ENCODE measurements around the gene LYZL1. TPM values are rescaled to one million over a fixed set of nuclear protein-coding genes. Genes with fewer than 3 reads are reported as not detected.
A peak's percentile ranks its signal among the peaks of the same experiment; 100 is the strongest.

Gene LYZL1
- total and polyA plus RNA-seq, 9 donors = not detected

GRCh38 chr10:29345910-29346209 lies 57.0 kb downstream of the LYZL1 start:
- DNase-seq = no peak
- H3K27ac ChIP-seq = no peak overlapping the region
- WGBS, 3 donors = 95 to 98% (median 95%) methylated on average over 3 of the region's 3 CpGs
- no peaks in the 10 kb centered on the region for H3K4me1 ChIP-seq (ENCODE audit: insufficient read depth)
- TF ChIP-seq POLR2A (IDR thresholded peaks at IDR 0.05) (no peak), EP300 (IDR thresholded peaks at IDR 0.05) (no peak), CTCF (IDR thresholded peaks at IDR 0.05) (no peak)
- intact Hi-C loops (cut with DNase I) = no loop called here
- no peaks in the 10 kb centered on the region for H3K36me3 ChIP-seq
- no peaks in the 10 kb centered on the region for H3K27me3 ChIP-seq
- H3K9me3 ChIP-seq = no peaks in the 10 kb centered on the region
- H3K4me3 ChIP-seq = no peak overlapping the region

GRCh38 chr10:29346296-29347001 lies 57.6 kb downstream of the LYZL1 start:
- no peak overlapping the region for H3K4me3 ChIP-seq
- no peaks in the 10 kb centered on the region for H3K36me3 ChIP-seq
- TF ChIP-seq EP300 (IDR thresholded peaks at IDR 0.05) (no peak), POLR2A (IDR thresholded peaks at IDR 0.05) (no peak), CTCF (IDR thresholded peaks at IDR 0.05) (no peak)
- no peak overlapping the region for H3K27ac ChIP-seq
- no peaks in the 10 kb centered on the region for H3K9me3 ChIP-seq
- no peak for DNase-seq
- intact Hi-C loops (cut with DNase I) = no loop called here
- WGBS, 3 donors = 81 to 84% (median 84%) methylated on average over 9 of the region's 9 CpGs
- H3K27me3 ChIP-seq = no peaks in the 10 kb centered on the region
- no peaks in the 10 kb centered on the region for H3K4me1 ChIP-seq (ENCODE audit: insufficient read depth)

GRCh38 chr10:29348836-29349235 lies 60.0 kb downstream of the LYZL1 start:
- Histone ChIP-seq H3K4me3 (no peak overlapping the region), H3K36me3 (no peaks in the 10 kb centered on the region), H3K4me1 (ENCODE audit: insufficient read depth) (no peaks in the 10 kb centered on the region), H3K9me3 (no peaks in the 10 kb centered on the region), H3K27me3 (no peaks in the 10 kb centered on the region), H3K27ac (no peak overlapping the region)
- no peak for TF ChIP-seq EP300 (IDR thresholded peaks at IDR 0.05)
- TF ChIP-seq POLR2A (IDR thresholded peaks at IDR 0.05) = no peak
- TF ChIP-seq CTCF (IDR thresholded peaks at IDR 0.05) = no peak
- intact Hi-C loops (cut with DNase I) = no loop called here
- no peak for DNase-seq
- WGBS, 3 donors = 82 to 97% (median 94%) methylated on average over 5 of the region's 5 CpGs

- TF ChIP-seq CTCF (IDR thresholded peaks at IDR 0.05) (no peak), POLR2A (IDR thresholded peaks at IDR 0.05) (no peak), EP300 (IDR thresholded peaks at IDR 0.05) (no peak)
- intact Hi-C loops (cut with DNase I) = no loop called here
- H3K9me3 ChIP-seq = no peaks in the 10 kb centered on the region
- H3K36me3 ChIP-seq = no peaks in the 10 kb centered on the region
- no peaks in the 10 kb centered on the region for H3K27me3 ChIP-seq
- DNase-seq = no peak
- H3K27ac ChIP-seq = peak overlapping the region in 1 of 2 donors; percentile 48
- H3K4me1 ChIP-seq (ENCODE audit: insufficient read depth) = peaks cover 2% of the 10 kb centered on the region
- WGBS, 3 donors = 9 to 20% (median 12%) methylated on average over 3 of the region's 3 CpGs
- no peak overlapping the region for H3K4me3 ChIP-seq
Measured at GRCh38 chr10:29353305-29353704, 64.4 kb downstream of the LYZL1 start.

Measured in ovary (tissue), 9 donors.